ENCODE data around the gene EID1.

- TF ChIP-seq EZH2 (IDR thresholded peaks at IDR 0.05; ENCODE audit: low read length, missing control alignments) = no peak
- TF ChIP-seq, protein P1, sequence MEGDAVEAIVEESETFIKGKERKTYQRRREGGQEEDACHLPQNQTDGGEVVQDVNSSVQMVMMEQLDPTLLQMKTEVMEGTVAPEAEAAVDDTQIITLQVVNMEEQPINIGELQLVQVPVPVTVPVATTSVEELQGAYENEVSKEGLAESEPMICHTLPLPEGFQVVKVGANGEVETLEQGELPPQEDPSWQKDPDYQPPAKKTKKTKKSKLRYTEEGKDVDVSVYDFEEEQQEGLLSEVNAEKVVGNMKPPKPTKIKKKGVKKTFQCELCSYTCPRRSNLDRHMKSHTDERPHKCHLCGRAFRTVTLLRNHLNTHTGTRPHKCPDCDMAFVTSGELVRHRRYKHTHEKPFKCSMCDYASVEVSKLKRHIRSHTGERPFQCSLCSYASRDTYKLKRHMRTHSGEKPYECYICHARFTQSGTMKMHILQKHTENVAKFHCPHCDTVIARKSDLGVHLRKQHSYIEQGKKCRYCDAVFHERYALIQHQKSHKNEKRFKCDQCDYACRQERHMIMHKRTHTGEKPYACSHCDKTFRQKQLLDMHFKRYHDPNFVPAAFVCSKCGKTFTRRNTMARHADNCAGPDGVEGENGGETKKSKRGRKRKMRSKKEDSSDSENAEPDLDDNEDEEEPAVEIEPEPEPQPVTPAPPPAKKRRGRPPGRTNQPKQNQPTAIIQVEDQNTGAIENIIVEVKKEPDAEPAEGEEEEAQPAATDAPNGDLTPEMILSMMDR (conservative IDR thresholded peaks at IDR 0.05 in 1 of 2, IDR thresholded peaks at IDR 0.05 in 1 of 2; ENCODE audit: low read depth in 1 of 2, low read length in 2 of 2) = no peak
Observed at GRCh38 chr15:48868023-48868422, 9.9 kb upstream of the EID1 start.

Data from fibroblast of lung (primary cell).